SK-N-SH (cell line): Measurements from ENCODE around the gene SREBF2. TPM values are rescaled to one million over a fixed set of nuclear protein-coding genes. Genes with fewer than 3 reads are reported as not detected.
A peak's percentile ranks its signal among the peaks of the same experiment; 100 is the strongest.

ENCODE experiments used
- CTCF ChIA-PET: fragments of 300-600, 350-600 bp; formaldehyde crosslinking; extraction: SDS; loops from one replicate; lab custom pipeline; 2021; lab: Yijun Ruan, JAX
- POLR2A ChIA-PET: fragments of 350-600 bp; sonication (Branson Sonifier 250); formaldehyde crosslinking; extraction: SDS; loops from one replicate; lab custom pipeline; 2020; ENCODE audit warnings: antibody characterized with exemption, inconsistent platforms; lab: Yijun Ruan, JAX
- DNase-seq: peaks from one replicate; pipeline ENCODE4 v3.0.0; 2012
- H2AFZ ChIP-seq: fragments of 200-600 bp; sonication (generic); 2 replicates; pipeline ENCODE4 v1.8.1; 2016; ENCODE audit warnings: antibody characterized with exemption, mild to moderate bottlenecking, low read depth
- H3F3A ChIP-seq: fragments of 200-600 bp; sonication (generic); replicated peaks from 2 replicates; pipeline ENCODE3; 2016; ENCODE audit warnings: antibody characterized with exemption, mild to moderate bottlenecking; ENCODE audit not compliant: insufficient read depth
- H3K27ac ChIP-seq, 2 experiments: fragments of 200-500 bp in 1 of 2; fragments of 200-600 bp in 1 of 2; sonication (Bioruptor generic) in 1 of 2; sonication (generic), shearing (Covaris generic) in 1 of 2; 2 replicates each; pipeline versions ENCODE4 v1.5.1 to v1.6.1; 2014 to 2016; ENCODE audit warnings: low read depth in 2 of 2, inconsistent platforms in 1 of 2, low read length in 1 of 2, mild to moderate bottlenecking in 1 of 2, mixed read lengths in 1 of 2
- H3K27me3 ChIP-seq: fragments of 200-600 bp; sonication (generic), shearing (Covaris generic); 2 replicates; pipeline ENCODE4 v1.6.1; 2016; ENCODE audit warnings: mixed run types; ENCODE audit not compliant: insufficient read depth
- H3K36me3 ChIP-seq, 2 experiments: fragments of 200-500 bp in 1 of 2; fragments of 200-600 bp in 1 of 2; sonication (Bioruptor generic) in 1 of 2; sonication (generic) in 1 of 2; replicated peaks in 1 of 2; 2 replicates each; pipeline versions ENCODE3 to v1.5.1; 2014 to 2016; ENCODE audit warnings: low read length in 1 of 2, mild to moderate bottlenecking in 1 of 2; ENCODE audit not compliant: insufficient read depth in 2 of 2, control insufficient read depth in 1 of 2
- H3K4me1 ChIP-seq, 2 experiments: fragments of 200-500 bp in 1 of 2; fragments of 200-600 bp in 1 of 2; sonication (Bioruptor generic) in 1 of 2; sonication (generic), shearing (Covaris generic) in 1 of 2; 2 replicates each; pipeline versions ENCODE4 v1.5.1 to v1.6.1; 2014 to 2016; ENCODE audit warnings: low read depth in 1 of 2, low read length in 1 of 2, mixed run types in 1 of 2; ENCODE audit not compliant: insufficient read depth in 2 of 2, control insufficient read depth in 1 of 2
- H3K4me2 ChIP-seq: fragments of 200-600 bp; sonication (generic), shearing (Covaris generic); 2 replicates; pipeline ENCODE4 v1.6.1; 2017; ENCODE audit warnings: mixed run types
- H3K4me3 ChIP-seq, 2 experiments: fragments of 200-500 bp in 1 of 2; fragments of 200-600 bp in 1 of 2; sonication (Bioruptor generic) in 1 of 2; sonication (generic), shearing (Covaris generic) in 1 of 2; 2 replicates each; pipeline versions ENCODE4 v1.5.1 to v1.8.1; 2014 to 2016; ENCODE audit warnings: low read depth in 2 of 2, inconsistent platforms in 1 of 2, low read length in 1 of 2, mild to moderate bottlenecking in 1 of 2, mixed read lengths in 1 of 2, moderate library complexity in 1 of 2
- H3K79me2 ChIP-seq: fragments of 200-600 bp; sonication (generic); 2 replicates; pipeline ENCODE4 v1.8.1; 2017; ENCODE audit warnings: mild to moderate bottlenecking; ENCODE audit not compliant: insufficient read depth
- H3K9ac ChIP-seq: fragments of 200-600 bp; sonication (generic); 2 replicates; pipeline ENCODE4 v1.6.1; 2017; ENCODE audit warnings: mixed run types
- H3K9me2 ChIP-seq: fragments of 200-600 bp; sonication (generic); 2 replicates; pipeline ENCODE4 v1.6.1; 2017; ENCODE audit warnings: mixed run types
- H3K9me3 ChIP-seq: fragments of 200-600 bp; sonication (generic); 2 replicates; pipeline ENCODE4 v1.6.1; 2017; ENCODE audit warnings: mixed run types, mild to moderate bottlenecking, moderate library complexity
- H4K20me1 ChIP-seq: fragments of 200-600 bp; sonication (generic); 2 replicates; pipeline ENCODE4 v1.6.1; 2017; ENCODE audit warnings: mild to moderate bottlenecking, mixed run types; ENCODE audit not compliant: insufficient read depth
- CHD2 ChIP-seq: fragments of 150-350 bp; IDR thresholded peaks from 2 replicates; pipeline ENCODE4 v1.6.1; 2018; ENCODE audit warnings: low read length; ENCODE audit not compliant: partially characterized antibody
- CTCF ChIP-seq: fragments of 200-600 bp; sonication (generic); IDR thresholded peaks from 2 replicates; pipeline ENCODE4 v1.6.1; 2017; ENCODE audit warnings: antibody characterized with exemption, mild to moderate bottlenecking, moderate library complexity
- FOSL2 ChIP-seq: IDR thresholded peaks from 2 replicates; pipeline ENCODE4 v1.4.0; 2012; ENCODE audit warnings: low read depth, mild to moderate bottlenecking, moderate library complexity, borderline replicate concordance
- FOXJ3 ChIP-seq: sonication (generic); formaldehyde crosslinking; IDR thresholded peaks from 2 replicates; pipeline ENCODE4 v1.5.1; 2020; ENCODE audit warnings: mild to moderate bottlenecking, missing genetic modification reagents
- GABPA ChIP-seq: IDR thresholded peaks from 2 replicates; pipeline ENCODE4 v1.4.0; 2012; ENCODE audit warnings: low read depth, mild to moderate bottlenecking
- JUND ChIP-seq: IDR thresholded peaks from 2 replicates; pipeline ENCODE4 v1.4.0; 2012
- MAX ChIP-seq: IDR thresholded peaks from 2 replicates; pipeline ENCODE4 v1.4.0; 2012; ENCODE audit warnings: low read depth
- MEF2A ChIP-seq: IDR thresholded peaks from 2 replicates; pipeline ENCODE4 v1.4.0; 2012; ENCODE audit warnings: low read depth, borderline replicate concordance
- MXI1 ChIP-seq: IDR thresholded peaks from 2 replicates; pipeline ENCODE4 v1.6.1; 2012; ENCODE audit warnings: mild to moderate bottlenecking, low read depth, low read length, improper control_type of control experiment
- NFIC ChIP-seq: IDR thresholded peaks from 2 replicates; pipeline ENCODE4 v1.4.0; 2012; ENCODE audit warnings: borderline replicate concordance
- NRF1 ChIP-seq: IDR thresholded peaks from 2 replicates; pipeline ENCODE4 v1.6.1; 2012; ENCODE audit warnings: low read depth, mild to moderate bottlenecking, low read length
- RCOR1 ChIP-seq: fragments of 150-350 bp; IDR thresholded peaks from 2 replicates; pipeline ENCODE4 v1.6.1; 2017; ENCODE audit warnings: antibody characterized with exemption, low read length
- REST ChIP-seq: IDR thresholded peaks from 2 replicates; pipeline ENCODE4 v1.6.1; 2012; ENCODE audit warnings: mild to moderate bottlenecking, low read depth, low read length, moderate library complexity
- RXRA ChIP-seq: IDR thresholded peaks from 2 replicates; pipeline ENCODE4 v1.4.0; 2012; ENCODE audit warnings: low read depth, mild to moderate bottlenecking, borderline replicate concordance
- SIN3A ChIP-seq: IDR thresholded peaks from 2 replicates; pipeline ENCODE4 v1.6.1; 2012; ENCODE audit warnings: low read depth, mild to moderate bottlenecking, low read length, moderate library complexity, borderline replicate concordance
- SMC3 ChIP-seq: IDR thresholded peaks from 2 replicates; pipeline ENCODE4 v1.6.1; 2012; ENCODE audit warnings: low read depth, low read length, improper control_type of control experiment
- TAF1 ChIP-seq: IDR thresholded peaks from 2 replicates; pipeline ENCODE4 v1.6.1; 2012; ENCODE audit warnings: low read depth, mild to moderate bottlenecking, low read length, moderate library complexity, borderline replicate concordance
- TCF12 ChIP-seq: IDR thresholded peaks from 2 replicates; pipeline ENCODE4 v1.4.0; 2012
- TEAD4 ChIP-seq: IDR thresholded peaks from 2 replicates; pipeline ENCODE4 v1.4.0; 2012; ENCODE audit warnings: mild to moderate bottlenecking, borderline replicate concordance; ENCODE audit not compliant: insufficient read depth
- USF1 ChIP-seq: IDR thresholded peaks from 2 replicates; pipeline ENCODE4 v1.4.0; 2012; ENCODE audit warnings: low read depth, borderline replicate concordance
- USF2 ChIP-seq: fragments of 150-350 bp; IDR thresholded peaks from 2 replicates; pipeline ENCODE4 v1.6.1; 2017; ENCODE audit warnings: antibody characterized with exemption, low read length, low read depth, borderline replicate concordance
- polyA plus RNA-seq, 3 experiments: library from polyadenylated mRNA; depleted of rRNA; stranded (reverse); fragments of >200 nt; gene quantifications; 2 replicates each; pipeline ENCODE4 v1.2.3, GENCODE V29; 2012

Gene SREBF2
- polyA plus RNA-seq, 1 of the 3 experiments (the other 2 are of a cell fraction) = 7.5 TPM

- TF ChIP-seq REST (no peak), NFIC (peak; percentile 18; the same call in 1 of the 2 replicates), FOXJ3 (CRISPR knock-in tag) (no peak), SIN3A (no peak), CTCF (no peak)
Observed at GRCh38 chr22:41876275-41876674, 43.4 kb downstream of the SREBF2 start (continued).

GRCh38 chr22:41876675-41877074 lies 43.8 kb downstream of the SREBF2 start:
- Histone ChIP-seq H3K4me1 (peaks cover 0 to 2% of the 10 kb centered on the region in 2 experiments; a peak in 1 of 4 replicates), H3K36me3 (no peaks in the 10 kb centered on the region), H3K9me3 (no peaks in the 10 kb centered on the region), H3K9ac (no peak overlapping the region), H2AFZ (no peak overlapping the region), H3K9me2 (no peaks in the 10 kb centered on the region), H3K4me3 (no peak overlapping the region), H3K27ac (peak overlapping the region in 1 of 2 experiments; percentile 28; a peak in 1 of 4 replicates), H4K20me1 (no peaks in the 10 kb centered on the region), H3F3A (no peaks in the 10 kb centered on the region), H3K79me2 (no peaks in the 10 kb centered on the region)
- no peak for TF ChIP-seq TEAD4
- no peak for TF ChIP-seq USF1
- TF ChIP-seq RCOR1 = no peak
- no peak for TF ChIP-seq TCF12
- no peak for TF ChIP-seq MEF2A
- no peak for TF ChIP-seq FOSL2
- no peak for TF ChIP-seq CHD2
- TF ChIP-seq SMC3 = no peak
- no peak for TF ChIP-seq MAX
- no peak for TF ChIP-seq NFIC
- TF ChIP-seq RXRA = no peak
- TF ChIP-seq GABPA = no peak
- no peak for TF ChIP-seq MXI1
- TF ChIP-seq REST = no peak
- TF ChIP-seq TAF1 = no peak
- no peak for TF ChIP-seq FOXJ3 (CRISPR knock-in tag)
- no peak for TF ChIP-seq JUND
- TF ChIP-seq NRF1 = no peak
- TF ChIP-seq USF2 = no peak
- no peak for TF ChIP-seq SIN3A
- TF ChIP-seq, all 33 proteins: peak for 0
- H3K27me3 ChIP-seq = no peaks in the 10 kb centered on the region
- H3K4me2 ChIP-seq = no peak overlapping the region
- CTCF ChIA-PET = no interaction called here
- no peak for DNase-seq
- POLR2A ChIA-PET = no interaction called here
